Suprapubic skin (tissue), 3 donors: ENCODE measurements around the gene ASB8.

ENCODE experiments used
- CTCF ChIP-seq, 2 donors: fragments of 200-600 bp in 1 of 2; fragments of 450-650 bp in 1 of 2; sonication (generic) in 1 of 2; IDR thresholded peaks; one replicate each; pipeline ENCODE4 v1.5.1; 2016 to 2019; ENCODE audit warnings: antibody characterized with exemption in 2 of 2, mild to moderate bottlenecking in 1 of 2, moderate library complexity in 1 of 2
- POLR2A ChIP-seq, 2 donors: fragments of 450-650 bp; IDR thresholded peaks; one replicate each; pipeline ENCODE4 v1.6.1; 2017; ENCODE audit warnings: antibody characterized with exemption in 2 of 2, mild to moderate bottlenecking in 2 of 2, moderate library complexity in 2 of 2

GRCh38 chr12:48156652-48157017, 680 bp downstream of the ASB8 start:
- TF ChIP-seq CTCF (IDR thresholded peaks at IDR 0.05), result no peak
- no peak for TF ChIP-seq POLR2A (IDR thresholded peaks at IDR 0.05)
